NCI-H1105 (cell line): Measurements from ENCODE around the gene ARHGEF16.

ENCODE experiments used
- DNase-seq: peaks from one replicate; lab custom pipeline; 2025; lab: John Stamatoyannopoulos, UW

ARHGEF16 gene

GRCh38 chr1:3453891-3454810 is at the start of gene ARHGEF16:
ARHGEF16 (plus strand) TSS chr1:3454665; CDS start chr1:3463085, 8,420 bp downstream.
- DNase-seq = peak; percentile 84

- no peak for DNase-seq
Measured at GRCh38 chr1:3404801-3405200, 49.7 kb upstream of the ARHGEF16 start.

GRCh38 chr1:3405491-3405890 is 49.0 kb upstream of the ARHGEF16 start:
- DNase-seq = no peak

- no peak for DNase-seq
Measured at GRCh38 chr1:3405974-3406867, 48.2 kb upstream of the ARHGEF16 start.

- DNase-seq = no peak
Measured at GRCh38 chr1:3407021-3407420, 47.4 kb upstream of the ARHGEF16 start.

- no peak for DNase-seq
Measured at GRCh38 chr1:3408751-3409266, 45.7 kb upstream of the ARHGEF16 start.

- no peak for DNase-seq
Measured at GRCh38 chr1:3409366-3410141, 44.9 kb upstream of the ARHGEF16 start.

- DNase-seq = peak; percentile 51
Measured at GRCh38 chr1:3410142-3410925, 44.1 kb upstream of the ARHGEF16 start.

GRCh38 chr1:3411806-3412205 is 42.7 kb upstream of the ARHGEF16 start:
- no peak for DNase-seq

GRCh38 chr1:3412376-3412775 is 42.1 kb upstream of the ARHGEF16 start:
- DNase-seq = no peak

GRCh38 chr1:3413975-3414710 is 40.3 kb upstream of the ARHGEF16 start:
- DNase-seq = no peak

GRCh38 chr1:3415260-3416090 is 39.0 kb upstream of the ARHGEF16 start:
- DNase-seq = no peak

GRCh38 chr1:3417082-3417739 is 37.3 kb upstream of the ARHGEF16 start:
- no peak for DNase-seq

- no peak for DNase-seq
Measured at GRCh38 chr1:3417934-3418333, 36.5 kb upstream of the ARHGEF16 start.

GRCh38 chr1:3418600-3418999 is 35.9 kb upstream of the ARHGEF16 start:
- no peak for DNase-seq

GRCh38 chr1:3419415-3420204 is 34.9 kb upstream of the ARHGEF16 start:
- no peak for DNase-seq

- DNase-seq = no peak
Measured at GRCh38 chr1:3420218-3420951, 34.1 kb upstream of the ARHGEF16 start.
